ENCODE data around the gene SUGCT. TPM values are rescaled to one million over a fixed set of nuclear protein-coding genes. Genes with fewer than 3 reads are reported as not detected.

The SUGCT gene
- total RNA-seq, 1 donor from 2014 or later = 7.1 TPM

GRCh38 chr7:40439686-40440085 lies 304.9 kb downstream of the SUGCT start:
- H3K9me3 Mint-ChIP-seq = peaks cover 9% of the 10 kb centered on the region
- no peaks in the 10 kb centered on the region for H3K27me3 Mint-ChIP-seq
- no peak for TF ChIP-seq CTCF (conservative IDR thresholded peaks at IDR 0.05)
- H3K36me3 Mint-ChIP-seq = no peaks in the 10 kb centered on the region
- H3K4me3 Mint-ChIP-seq = no peak overlapping the region
- DNase-seq (ENCODE audit: extremely low spot score, unreplicated experiment) = no peak
- no peaks in the 10 kb centered on the region for H3K4me1 Mint-ChIP-seq (ENCODE audit: unreplicated experiment)
- H3K27ac Mint-ChIP-seq = no peak overlapping the region

GRCh38 chr7:40447345-40447744 lies 312.5 kb downstream of the SUGCT start:
- no peak for DNase-seq (ENCODE audit: extremely low spot score, unreplicated experiment)
- no peak for TF ChIP-seq CTCF (conservative IDR thresholded peaks at IDR 0.05)
- Mint-ChIP-seq H3K9me3 (no peaks in the 10 kb centered on the region), H3K4me3 (no peak overlapping the region), H3K27me3 (no peaks in the 10 kb centered on the region), H3K27ac (no peak overlapping the region), H3K36me3 (no peaks in the 10 kb centered on the region), H3K4me1 (ENCODE audit: unreplicated experiment) (peaks cover 7% of the 10 kb centered on the region)

GRCh38 chr7:40455485-40455884 lies 320.7 kb downstream of the SUGCT start:
- Mint-ChIP-seq H3K36me3 (no peaks in the 10 kb centered on the region), H3K4me3 (no peak overlapping the region), H3K27me3 (no peaks in the 10 kb centered on the region), H3K27ac (no peak overlapping the region), H3K9me3 (no peaks in the 10 kb centered on the region), H3K4me1 (ENCODE audit: unreplicated experiment) (peaks cover 7% of the 10 kb centered on the region)
- no peak for TF ChIP-seq CTCF (conservative IDR thresholded peaks at IDR 0.05)
- no peak for DNase-seq (ENCODE audit: extremely low spot score, unreplicated experiment)

- H3K27ac Mint-ChIP-seq = no peak overlapping the region
- H3K36me3 Mint-ChIP-seq = no peaks in the 10 kb centered on the region
- DNase-seq (ENCODE audit: extremely low spot score, unreplicated experiment) = no peak
- H3K9me3 Mint-ChIP-seq = no peaks in the 10 kb centered on the region
- H3K4me3 Mint-ChIP-seq = no peak overlapping the region
- no peaks in the 10 kb centered on the region for H3K4me1 Mint-ChIP-seq (ENCODE audit: unreplicated experiment)
- TF ChIP-seq CTCF (conservative IDR thresholded peaks at IDR 0.05) = no peak
- no peaks in the 10 kb centered on the region for H3K27me3 Mint-ChIP-seq
These were observed 323.1 kb downstream of the SUGCT start for GRCh38 chr7:40457776-40458480.

GRCh38 chr7:40463446-40463845 lies 328.6 kb downstream of the SUGCT start:
- no peak overlapping the region for H3K27ac Mint-ChIP-seq
- peaks cover 4% of the 10 kb centered on the region for H3K4me1 Mint-ChIP-seq (ENCODE audit: unreplicated experiment)
- H3K9me3 Mint-ChIP-seq = no peaks in the 10 kb centered on the region
- H3K27me3 Mint-ChIP-seq = no peaks in the 10 kb centered on the region
- no peaks in the 10 kb centered on the region for H3K36me3 Mint-ChIP-seq
- TF ChIP-seq CTCF (conservative IDR thresholded peaks at IDR 0.05) = no peak
- DNase-seq (ENCODE audit: extremely low spot score, unreplicated experiment) = no peak
- H3K4me3 Mint-ChIP-seq = no peak overlapping the region

Data from type B pancreatic cell (in vitro differentiated cells).